Uterus (tissue), 2 donors: ENCODE data around the gene SYT4.

Experiments
- CTCF ChIP-seq, 4 experiments: fragments of 200-600 bp in 2 of 4; fragments of 450-650 bp in 2 of 4; sonication (generic) in 2 of 4; IDR thresholded peaks; one replicate each; pipeline ENCODE4 v1.5.1; 2016 to 2019; ENCODE audit warnings: antibody characterized with exemption in 4 of 4, mild to moderate bottlenecking in 2 of 4, moderate library complexity in 1 of 4
- POLR2A ChIP-seq, 2 donors: fragments of 450-650 bp; IDR thresholded peaks; one replicate each; pipeline ENCODE4 v1.6.1; 2016; ENCODE audit warnings: antibody characterized with exemption in 2 of 2, mild to moderate bottlenecking in 1 of 2, moderate library complexity in 1 of 2

DNA sequence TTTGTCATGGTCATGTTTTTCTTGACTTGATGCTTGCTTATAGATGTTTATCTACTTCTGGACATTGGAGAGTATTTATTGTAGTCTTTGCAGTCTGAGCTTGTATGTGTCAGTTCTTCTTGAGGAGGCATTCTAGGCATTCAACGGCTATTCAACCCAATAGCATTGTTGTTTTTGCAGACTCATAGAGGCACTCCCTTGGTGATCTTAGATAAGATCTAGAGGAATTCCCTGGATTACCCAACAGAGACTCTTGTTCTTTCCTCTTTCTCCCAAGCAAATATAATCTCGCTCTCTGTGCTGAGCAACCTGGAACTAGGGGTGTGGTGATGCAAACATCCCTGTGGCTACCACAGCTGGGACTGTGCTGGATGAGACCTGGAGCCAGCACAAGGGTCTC lies 40.4 kb downstream of the SYT4 start:
- TF ChIP-seq CTCF (IDR thresholded peaks at IDR 0.05), result no peak
- TF ChIP-seq POLR2A (IDR thresholded peaks at IDR 0.05), result no peak
